ENCODE data around the gene AP3D1.

DNA sequence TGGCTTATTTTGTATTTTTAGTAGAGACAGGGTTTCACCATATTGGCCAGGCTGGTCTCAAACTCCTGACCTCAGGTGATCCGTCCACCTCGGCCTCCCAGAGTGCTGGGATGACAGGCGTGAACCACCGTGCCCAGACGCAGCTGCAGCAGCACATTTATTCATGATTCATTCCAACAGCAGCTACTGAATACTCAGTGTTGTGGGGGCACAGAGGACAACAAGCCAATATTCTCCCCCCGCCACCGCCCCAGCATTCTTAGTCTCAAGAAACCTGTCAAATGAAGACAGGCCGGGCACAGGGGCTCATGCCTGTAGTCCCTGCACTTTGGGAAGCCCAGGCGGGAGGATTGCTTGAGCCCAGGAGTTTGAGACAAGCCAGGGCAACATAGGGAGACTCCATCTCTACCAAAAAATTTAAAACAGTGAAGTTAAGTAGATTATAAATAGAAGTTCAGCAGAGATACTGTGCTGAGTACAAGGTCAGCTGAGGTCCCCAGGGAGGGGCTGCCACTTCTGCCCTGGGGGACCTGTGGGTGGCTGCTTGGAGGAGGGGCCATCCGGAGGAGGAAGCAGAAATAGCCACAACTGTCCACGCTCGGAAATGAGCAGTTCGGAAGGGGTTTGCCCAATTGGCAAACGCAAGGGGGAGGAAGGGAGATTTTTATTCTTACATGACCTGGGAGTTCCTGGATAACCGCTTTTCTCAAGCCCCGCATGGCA lies 16.7 kb upstream of the AP3D1 start:
- TF ChIP-seq, protein P1, sequence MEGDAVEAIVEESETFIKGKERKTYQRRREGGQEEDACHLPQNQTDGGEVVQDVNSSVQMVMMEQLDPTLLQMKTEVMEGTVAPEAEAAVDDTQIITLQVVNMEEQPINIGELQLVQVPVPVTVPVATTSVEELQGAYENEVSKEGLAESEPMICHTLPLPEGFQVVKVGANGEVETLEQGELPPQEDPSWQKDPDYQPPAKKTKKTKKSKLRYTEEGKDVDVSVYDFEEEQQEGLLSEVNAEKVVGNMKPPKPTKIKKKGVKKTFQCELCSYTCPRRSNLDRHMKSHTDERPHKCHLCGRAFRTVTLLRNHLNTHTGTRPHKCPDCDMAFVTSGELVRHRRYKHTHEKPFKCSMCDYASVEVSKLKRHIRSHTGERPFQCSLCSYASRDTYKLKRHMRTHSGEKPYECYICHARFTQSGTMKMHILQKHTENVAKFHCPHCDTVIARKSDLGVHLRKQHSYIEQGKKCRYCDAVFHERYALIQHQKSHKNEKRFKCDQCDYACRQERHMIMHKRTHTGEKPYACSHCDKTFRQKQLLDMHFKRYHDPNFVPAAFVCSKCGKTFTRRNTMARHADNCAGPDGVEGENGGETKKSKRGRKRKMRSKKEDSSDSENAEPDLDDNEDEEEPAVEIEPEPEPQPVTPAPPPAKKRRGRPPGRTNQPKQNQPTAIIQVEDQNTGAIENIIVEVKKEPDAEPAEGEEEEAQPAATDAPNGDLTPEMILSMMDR (IDR thresholded peaks at IDR 0.05) = no peak
- TF ChIP-seq ZFX (IDR thresholded peaks at IDR 0.05; ENCODE audit: borderline replicate concordance) = no peak
